GM11168 (cell line): ENCODE data around the gene KCTD20.
"Not testable (repeated sequence)": the region's sequence is repeated elsewhere in the genome, so short reads cannot be mapped to it uniquely, and the experiment has no call there.

Source experiments
- in situ Hi-C: fragments of 300-500 bp; cut with MboI; formaldehyde crosslinking; loops from one replicate; pipeline ENCODE4 v1.12.0; 2022; ENCODE audit warnings: low sequenced_read_pairs; ENCODE audit not compliant: unreplicated experiment

The KCTD20 gene

DNA sequence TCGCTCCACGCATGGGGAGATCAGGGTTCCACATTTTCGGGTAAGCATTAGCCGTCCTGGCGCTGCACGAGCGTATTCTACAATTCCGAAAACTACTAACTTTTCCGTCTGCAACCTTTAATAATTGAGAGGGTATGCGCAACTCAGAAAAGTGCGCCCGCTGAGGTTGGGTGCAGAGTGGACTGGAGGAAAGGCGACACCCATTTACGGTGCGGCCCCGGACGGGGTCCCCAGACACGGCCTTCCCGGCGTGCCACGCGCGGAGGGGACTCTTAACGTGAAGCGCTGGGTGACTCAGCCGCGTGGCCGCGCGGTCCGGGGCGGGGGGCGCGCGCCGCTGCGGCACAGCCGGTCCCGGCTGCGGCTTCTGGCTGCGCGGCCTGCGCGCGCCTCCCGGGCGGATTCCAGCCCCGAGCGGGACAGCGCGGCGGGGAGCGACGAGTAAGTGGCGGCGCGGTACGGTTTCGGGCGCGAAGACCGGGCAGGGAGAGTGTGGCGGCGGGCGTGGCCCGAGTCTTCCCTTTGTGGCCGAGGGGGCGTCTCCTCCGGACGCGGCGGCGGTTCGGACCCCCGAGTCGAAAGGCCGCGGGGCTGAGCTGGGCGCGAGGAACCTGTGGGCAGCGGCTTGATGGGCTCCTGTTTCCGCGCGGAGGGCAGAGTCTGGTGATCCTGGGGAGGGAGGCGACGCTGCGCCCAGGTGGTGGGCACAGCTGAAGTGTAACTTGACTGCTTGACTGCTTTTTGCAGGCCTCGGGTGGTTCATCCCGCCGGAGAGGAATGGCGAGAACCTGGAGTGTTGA lies at the start of gene KCTD20, which contains the start of gene PXT1:
Gene KCTD20 (plus strand): TSS at position 330 of the 800 bp plus-strand sequence. CDS start 27,098 bp downstream, outside the sequence.
Gene PXT1 (minus strand): TSS at position 184 of the 800 bp plus-strand sequence. CDS start 16,772 bp downstream, outside the sequence.
- in situ Hi-C loops: no loop called here

GRCh38 chr6:36399970-36400369 lies 42.8 kb upstream of the KCTD20 start:
- in situ Hi-C loops: no loop called here

DNA sequence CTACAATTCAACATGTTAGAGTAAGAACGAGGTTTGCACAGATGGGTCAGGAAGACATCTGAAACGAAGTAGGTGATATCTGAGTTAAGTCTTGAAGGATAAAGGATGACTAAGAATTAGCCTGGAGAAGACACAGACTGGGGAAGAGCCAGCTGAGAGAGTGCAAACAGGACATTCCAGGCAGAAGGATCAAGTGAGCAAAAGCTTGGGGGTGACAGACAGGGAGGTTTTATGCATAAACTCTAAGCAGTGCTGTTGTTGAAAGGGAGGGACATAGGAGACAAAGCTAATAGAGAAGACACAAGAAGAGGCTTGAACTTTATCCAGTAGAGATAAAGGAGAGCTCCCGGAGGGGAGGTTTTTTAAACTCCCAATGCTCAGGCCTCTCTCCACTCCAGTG lies 40.3 kb upstream of the KCTD20 start:
- in situ Hi-C loops: no loop called here

DNA sequence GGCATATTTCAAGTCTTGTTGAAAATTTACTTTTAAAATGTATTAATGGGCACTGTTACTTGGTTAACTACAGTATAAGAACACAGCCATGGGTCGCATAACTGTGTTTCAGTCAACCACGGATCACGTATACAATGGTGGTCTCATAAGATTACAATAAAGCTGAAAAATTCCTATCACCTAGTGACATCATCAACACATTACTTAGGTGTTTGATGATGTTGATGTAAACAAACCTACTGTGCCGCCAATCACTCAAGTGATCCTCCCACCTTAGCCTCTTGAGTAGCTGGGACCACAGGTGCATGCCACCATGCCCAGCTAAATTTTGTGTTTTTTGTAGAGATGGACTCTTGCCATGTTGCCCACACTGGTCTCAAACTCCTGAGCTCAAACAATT lies 38.6 kb upstream of the KCTD20 start:
- in situ Hi-C loops: no loop called here

GRCh38 chr6:36409718-36410117 lies 33.1 kb upstream of the KCTD20 start:
- in situ Hi-C loops: not testable (repeated sequence)

DNA sequence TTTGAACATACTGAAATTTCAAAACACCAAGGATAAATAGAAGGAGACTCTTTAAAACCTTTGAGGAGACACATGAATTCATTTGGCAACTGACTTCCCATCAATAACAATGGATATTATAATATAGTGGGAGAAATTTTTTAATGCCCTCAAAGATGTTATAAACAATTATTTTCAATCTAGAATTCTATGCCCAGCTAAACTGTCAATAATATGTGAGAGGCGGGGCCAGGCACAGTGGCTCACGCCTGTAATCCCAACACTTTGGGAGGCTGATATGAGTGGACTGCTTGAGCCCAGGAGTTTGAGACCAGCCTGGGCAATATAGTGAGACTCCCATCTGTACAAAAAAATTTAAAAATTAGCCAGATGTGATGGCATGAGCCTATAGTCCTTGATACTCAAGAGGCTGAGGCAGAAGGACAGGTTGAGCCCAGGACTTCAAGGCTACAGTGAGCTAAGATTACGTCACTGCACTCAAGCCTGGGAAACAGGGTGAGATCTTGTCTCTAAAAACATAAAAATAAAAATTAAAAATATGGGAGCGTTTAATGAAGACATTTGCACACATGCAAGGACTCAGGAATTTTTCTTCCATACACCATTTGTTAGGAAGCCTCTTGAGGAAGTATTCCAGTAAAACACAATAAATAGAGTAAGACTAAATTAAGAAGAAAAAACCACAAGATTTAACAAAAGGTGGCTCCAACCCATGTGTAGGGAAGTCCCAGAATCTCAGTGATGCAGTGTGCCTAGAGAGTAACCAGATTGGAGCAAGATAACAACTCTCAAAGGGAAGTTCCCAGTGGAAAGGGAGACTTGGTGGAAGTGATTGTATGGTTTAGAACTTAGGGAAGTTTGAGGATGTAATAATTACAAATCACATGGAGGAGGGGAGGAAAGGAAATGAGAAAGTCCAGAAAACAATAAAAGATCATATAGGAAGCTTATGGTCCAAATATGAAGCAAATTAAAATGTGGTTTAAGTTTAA lies 29.0 kb upstream of the KCTD20 start:
- in situ Hi-C loops: no loop called here

DNA sequence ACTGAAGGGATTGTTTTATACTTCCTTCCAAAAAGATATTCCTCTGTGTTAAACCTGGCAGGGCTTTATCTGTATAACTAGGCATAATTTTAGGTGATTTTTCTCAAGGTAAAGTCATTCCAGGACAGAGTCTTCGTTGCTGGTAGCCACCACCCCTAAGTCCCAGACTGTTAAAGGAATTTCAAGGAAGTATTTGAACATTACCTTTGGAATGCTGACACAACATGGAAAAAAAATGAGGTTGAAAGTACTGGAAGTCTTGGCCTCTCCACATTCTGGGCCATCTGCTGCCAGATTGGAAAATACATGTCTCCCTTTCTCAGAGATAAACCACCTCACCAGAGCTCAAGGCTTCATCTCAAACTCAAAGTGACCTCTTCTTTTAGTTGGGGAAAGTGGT lies 28.3 kb upstream of the KCTD20 start:
- in situ Hi-C loops: no loop called here

DNA sequence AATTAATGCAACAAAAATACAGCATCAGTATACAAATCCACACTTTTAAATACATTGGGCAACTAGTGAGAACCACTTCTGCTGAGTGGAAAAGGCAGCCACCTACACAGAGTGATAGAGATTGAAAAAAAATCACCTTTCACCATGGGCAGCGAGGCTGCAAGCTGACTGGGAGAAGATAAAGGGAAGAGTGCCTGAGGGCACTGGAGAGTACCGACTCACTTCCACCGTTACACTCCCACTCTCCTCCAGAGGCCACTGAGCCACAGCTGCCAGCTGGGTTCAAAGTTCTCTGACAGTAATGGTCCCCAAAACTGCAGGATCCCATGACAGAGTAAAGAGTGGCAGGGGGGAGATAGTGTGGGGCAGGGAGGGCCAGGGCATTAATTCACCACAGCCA lies 24.2 kb upstream of the KCTD20 start:
- in situ Hi-C loops: loop anchor here (5.0 kb wide), 1 partner anchor 36 kb away; no protein-coding TSS in a partner anchor

GRCh38 chr6:36419310-36419709 lies 23.5 kb upstream of the KCTD20 start:
- in situ Hi-C loops: loop anchor here (5.0 kb wide), 1 partner anchor 37 kb away; no protein-coding TSS in a partner anchor

DNA sequence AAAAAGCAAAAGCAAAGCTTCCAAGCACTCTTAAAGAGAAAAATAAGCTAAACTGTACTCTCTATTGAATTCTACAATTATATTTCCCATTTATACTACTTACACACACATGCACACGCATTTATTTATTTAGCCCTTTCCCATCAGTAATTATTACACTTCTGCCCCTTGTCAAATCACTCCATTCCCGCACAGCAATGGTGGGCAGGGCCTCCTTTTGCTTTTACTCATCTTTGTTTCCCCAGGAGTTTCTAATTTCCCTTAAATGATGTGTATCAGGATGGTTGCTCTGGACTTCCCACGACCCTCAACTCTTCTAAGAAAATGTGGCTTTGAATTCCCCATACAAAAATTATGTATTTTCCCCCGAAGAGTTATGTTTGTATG lies 20.1 kb upstream of the KCTD20 start:
- in situ Hi-C loops: no loop called here

GRCh38 chr6:36423101-36423824 lies 19.5 kb upstream of the KCTD20 start:
- in situ Hi-C loops: no loop called here

GRCh38 chr6:36426622-36427021 lies 16.2 kb upstream of the KCTD20 start:
- in situ Hi-C loops: no loop called here

DNA sequence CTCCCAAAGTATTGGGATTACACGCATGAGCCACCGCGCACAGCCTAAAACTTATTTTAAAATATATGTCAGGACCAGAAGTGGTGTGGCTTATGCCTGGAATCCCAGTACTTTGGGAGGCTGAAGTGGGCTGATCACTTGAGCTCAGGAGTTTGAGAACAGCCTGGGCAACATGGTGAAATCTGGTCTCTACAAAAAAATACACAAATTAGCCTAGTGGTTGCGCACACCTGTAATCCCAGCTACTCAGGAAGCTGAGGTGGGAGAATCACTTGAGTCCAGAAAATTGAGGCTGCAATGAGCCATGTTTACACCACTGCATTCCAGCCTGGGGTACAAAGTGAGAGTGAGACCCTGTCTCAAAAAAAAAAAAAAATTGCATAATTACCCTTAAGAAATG lies 13.9 kb upstream of the KCTD20 start:
- in situ Hi-C loops: no loop called here

- in situ Hi-C loops: no loop called here
Measured at GRCh38 chr6:36430351-36430750, 12.4 kb upstream of the KCTD20 start.

GRCh38 chr6:36431197-36431596 lies 11.6 kb upstream of the KCTD20 start:
- in situ Hi-C loops: no loop called here

- in situ Hi-C loops: no loop called here
Measured at GRCh38 chr6:36432151-36432671, 10.6 kb upstream of the KCTD20 start.

- in situ Hi-C loops: no loop called here
Measured at GRCh38 chr6:36436466-36436865, 6.3 kb upstream of the KCTD20 start.

DNA sequence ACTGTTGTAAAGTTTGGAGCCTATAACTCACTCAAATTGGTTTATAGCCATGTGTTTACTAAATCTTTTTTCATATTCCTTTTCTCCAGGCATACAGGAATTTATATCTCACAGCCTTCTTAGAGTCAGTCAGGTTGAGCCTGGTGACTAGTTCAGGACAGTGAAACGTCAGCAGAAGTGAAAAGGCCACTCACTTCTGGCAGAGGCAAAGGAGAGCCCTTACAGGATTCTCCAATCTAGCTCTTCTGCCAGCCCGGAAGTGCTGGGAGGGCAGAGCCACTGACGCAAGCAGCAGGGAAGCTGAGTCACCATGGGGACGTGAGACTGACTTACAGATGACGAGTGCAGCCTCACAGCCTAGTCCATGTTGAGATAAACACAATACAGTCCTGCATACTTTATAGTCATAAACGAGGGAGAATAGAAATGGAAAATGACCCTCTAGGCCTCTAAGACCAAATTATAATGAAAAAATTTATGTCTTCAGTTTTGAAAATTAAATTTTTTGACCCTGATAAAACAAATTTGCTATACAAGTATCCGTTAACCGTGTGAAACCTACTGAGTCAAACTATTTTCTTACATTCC lies 1.4 kb upstream of the KCTD20 start:
- in situ Hi-C loops: no loop called here

DNA sequence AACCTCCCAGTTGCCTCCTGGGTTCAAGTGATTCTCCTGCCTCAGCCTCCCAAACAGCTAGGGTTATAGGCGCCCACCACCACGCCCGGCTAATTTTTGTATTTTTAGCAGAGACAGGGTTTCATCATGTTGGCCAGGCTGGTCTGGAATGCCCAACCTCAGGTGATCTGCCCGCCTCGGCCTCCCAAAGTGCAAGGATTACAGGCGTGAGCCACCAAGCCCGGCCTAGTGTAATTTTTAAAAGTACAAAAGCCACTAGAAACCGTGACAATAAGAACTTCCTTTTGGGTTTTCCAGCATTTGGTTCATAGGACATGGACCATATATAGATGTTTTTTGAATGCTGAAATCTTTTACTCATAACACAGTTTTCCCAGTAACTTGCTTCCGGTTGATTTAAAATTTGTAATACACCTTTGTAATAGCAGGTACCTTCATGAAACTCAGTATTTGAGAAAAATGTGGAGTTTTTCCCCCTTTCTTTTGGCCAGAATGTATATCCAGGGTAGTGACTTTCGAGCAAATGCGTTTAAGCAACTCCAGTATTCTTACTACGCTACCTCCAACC lies 613 bp upstream of the KCTD20 start:
- in situ Hi-C loops: no loop called here
